ENCODE results near the gene SMG6.

SMG6 gene

DNA sequence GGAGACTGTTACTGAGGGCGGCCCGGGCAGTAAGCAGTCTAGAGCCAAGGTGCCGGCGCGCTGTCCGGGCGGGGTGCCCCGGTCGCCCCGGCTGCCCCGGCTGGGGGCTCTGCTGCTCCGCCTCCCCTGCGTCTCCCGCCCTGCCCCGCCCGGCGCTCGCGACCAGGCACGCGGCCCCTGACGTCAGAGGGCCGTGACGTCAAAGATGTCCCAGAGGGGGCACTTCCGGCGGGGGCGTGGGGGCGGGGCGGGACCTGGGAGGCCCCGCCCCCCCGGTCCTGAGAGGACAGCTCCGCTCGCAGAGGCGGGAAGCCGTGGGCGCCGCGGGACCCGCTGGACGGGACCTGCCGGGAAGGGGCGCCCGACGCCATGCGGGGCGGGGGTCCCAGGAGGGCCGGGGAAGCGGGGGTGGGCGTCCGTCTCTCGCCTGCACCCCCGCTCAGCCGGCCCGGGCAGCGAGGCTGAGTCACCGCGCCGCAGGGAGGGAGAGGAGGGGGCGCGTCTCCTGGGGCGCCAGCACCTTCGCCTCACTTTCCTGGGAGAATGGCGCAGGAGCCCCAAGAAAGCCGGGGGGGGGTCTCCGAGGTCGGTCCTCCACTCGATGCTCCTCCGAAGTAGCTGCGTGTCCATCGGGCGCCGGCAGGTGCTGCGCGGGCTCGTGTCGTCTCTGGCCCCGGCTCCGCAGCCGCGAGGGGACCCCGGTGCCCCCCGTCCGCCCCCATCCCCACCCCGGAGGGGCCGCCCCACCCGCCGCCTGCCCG, 253.1 kb downstream of the SMG6 start:
- POLR2A ChIA-PET: no interaction called here
- peaks cover 5 to 51% (median 42%) of the 10 kb centered on the region in 4 experiments for H3K4me1 ChIP-seq (ENCODE audit: control extremely low read depth in 1 of 4, control insufficient read depth in 4 of 4, insufficient read depth in 4 of 4, low read length in 3 of 4)

DNA sequence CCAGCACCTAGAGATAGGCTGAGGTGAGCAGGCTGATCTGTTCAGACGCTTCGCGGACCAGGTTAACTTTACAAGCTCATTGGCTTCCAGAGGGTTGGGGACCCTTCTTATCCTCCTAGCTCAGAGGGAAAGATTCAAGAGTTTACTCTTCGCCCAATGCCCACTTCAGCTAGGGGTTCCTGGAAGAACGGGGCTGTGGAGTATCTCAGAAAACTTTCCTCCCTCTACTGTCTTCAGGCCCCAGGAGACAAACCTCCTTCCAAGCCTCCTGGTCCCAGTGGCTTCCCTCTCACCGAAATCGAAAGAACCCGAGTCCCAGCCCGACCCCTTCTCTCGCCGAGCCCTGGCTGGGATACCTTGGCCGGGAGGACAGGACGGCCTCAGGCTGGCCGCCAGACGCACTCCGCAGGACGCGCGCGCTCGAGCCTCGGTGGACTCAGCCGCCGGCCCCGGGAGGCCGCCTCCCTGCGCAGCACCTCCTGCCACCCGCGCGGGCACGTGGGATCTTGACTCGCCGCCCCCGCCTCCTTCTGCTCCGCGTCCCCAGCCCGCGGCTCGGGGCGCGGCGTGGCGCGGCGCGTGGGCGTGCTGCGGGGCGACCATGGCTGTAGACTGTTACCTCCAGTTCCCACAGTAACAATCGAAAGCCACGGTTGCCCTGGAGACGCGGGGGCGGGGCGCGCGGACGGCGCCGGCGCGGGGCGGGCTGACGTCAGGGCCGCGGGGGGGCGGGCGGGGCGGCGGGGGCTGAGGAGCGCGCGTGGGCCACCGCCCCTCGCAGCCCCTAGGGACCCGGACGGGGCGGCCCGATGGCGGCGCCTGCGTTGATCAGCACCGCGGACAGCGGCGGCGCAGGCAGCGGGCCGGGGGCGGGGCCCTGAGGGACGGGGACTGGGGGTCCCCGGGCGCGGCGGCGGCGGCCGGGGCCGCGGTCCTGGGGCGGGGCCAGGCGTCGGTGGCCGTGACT, 254.0 kb downstream of the SMG6 start:
- H3K27me3 ChIP-seq (replicated peaks in 2 of 5; ENCODE audit: control insufficient read depth in 4 of 5, insufficient read depth in 5 of 5, low read length in 4 of 5): peaks cover 0 to 60% (median 26%) of the 10 kb centered on the region in 5 experiments
- 4% methylated on average over 66 of the region's 104 CpGs for WGBS (ENCODE audit: insufficient coverage)
- H3K36me3 ChIP-seq (ENCODE audit: control insufficient read depth in 4 of 4, insufficient read depth in 4 of 4, low read length in 3 of 4): peaks cover 0 to under 1% (median 0%) of the 10 kb centered on the region in 4 experiments
- H3K27ac ChIP-seq (ENCODE audit: insufficient read depth in 1 of 2, low read depth in 1 of 2, low read length in 2 of 2, poor library complexity in 1 of 2, severe bottlenecking in 2 of 2): no peak overlapping the region
- H3K4me3 ChIP-seq (ENCODE audit: control insufficient read depth in 1 of 7, extremely low read depth in 1 of 7, insufficient read depth in 4 of 7, low read depth in 2 of 7, low read length in 6 of 7): peak overlapping the region; percentile 56 to 83 (median 63)
- DNase-seq: peak; percentile 70 to 87 (median 86)
- H3K9me3 ChIP-seq (ENCODE audit: control extremely low read depth in 1 of 5, control insufficient read depth in 4 of 5, insufficient read depth in 2 of 5, low read depth in 1 of 5, low read length in 4 of 5): no peaks in the 10 kb centered on the region
- ChIA-PET POLR2A (no interaction called here), CTCF (interaction anchor here (1.2 to 1.9 kb wide), 2 partner anchors 8 to 168 kb away, joined by 3 to 7 read pairs; no protein-coding TSS in a partner anchor)
- peaks cover 5 to 42% (median 34%) of the 10 kb centered on the region in 4 experiments for H3K4me1 ChIP-seq (ENCODE audit: control extremely low read depth in 1 of 4, control insufficient read depth in 4 of 4, insufficient read depth in 4 of 4, low read length in 3 of 4)

More for the DNA sequence above, 253.1 kb downstream of the SMG6 start:
- under 1% methylated on average over 69 of the region's 88 CpGs for WGBS (ENCODE audit: insufficient coverage)
- DNase-seq: peak; percentile 62 to 82 (median 80)
- H3K9me3 ChIP-seq (ENCODE audit: control extremely low read depth in 1 of 5, control insufficient read depth in 4 of 5, insufficient read depth in 2 of 5, low read depth in 1 of 5, low read length in 4 of 5): no peaks in the 10 kb centered on the region
- peaks cover 0 to 68% (median 26%) of the 10 kb centered on the region in 5 experiments for H3K27me3 ChIP-seq (replicated peaks in 2 of 5; ENCODE audit: control insufficient read depth in 4 of 5, insufficient read depth in 5 of 5, low read length in 4 of 5)
- no peak overlapping the region for H3K27ac ChIP-seq (ENCODE audit: insufficient read depth in 1 of 2, low read depth in 1 of 2, low read length in 2 of 2, poor library complexity in 1 of 2, severe bottlenecking in 2 of 2)
- peak overlapping the region in 6 of 7 experiments; percentile 20 to 68 (median 56) for H3K4me3 ChIP-seq (ENCODE audit: control insufficient read depth in 1 of 7, extremely low read depth in 1 of 7, insufficient read depth in 4 of 7, low read depth in 2 of 7, low read length in 6 of 7)
- no peaks in the 10 kb centered on the region for H3K36me3 ChIP-seq (ENCODE audit: control insufficient read depth in 4 of 4, insufficient read depth in 4 of 4, low read length in 3 of 4)
- CTCF ChIA-PET: interaction anchor here (1.0 to 2.1 kb wide), 4 partner anchors 11 to 196 kb away, joined by 3 to 12 read pairs (median 4); no protein-coding TSS in a partner anchor

DNA sequence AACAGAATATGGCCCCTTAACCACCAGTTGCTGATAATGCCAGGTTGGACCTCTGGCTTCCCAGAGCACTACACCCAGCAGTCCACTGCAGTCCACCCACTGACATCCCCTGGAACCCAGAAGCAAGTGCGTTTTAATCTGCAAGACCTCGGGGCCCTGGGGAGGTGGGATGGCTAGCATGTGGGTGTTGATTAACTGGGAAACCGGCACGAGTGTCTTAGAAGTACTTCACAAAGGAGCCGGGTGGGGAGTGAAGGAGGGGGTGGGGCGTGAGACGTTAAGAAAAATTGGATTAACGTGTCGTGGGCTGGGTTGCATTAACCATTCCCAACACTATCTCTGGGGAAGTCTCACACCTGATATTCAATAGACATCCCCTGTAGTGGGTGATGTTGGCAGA, 254.8 kb downstream of the SMG6 start:
- WGBS (ENCODE audit: insufficient coverage): no CpG with 5 or more reads among the region's 9 CpGs
- POLR2A ChIA-PET: no interaction called here
- Histone ChIP-seq H3K4me1 (ENCODE audit: control extremely low read depth in 1 of 4, control insufficient read depth in 4 of 4, insufficient read depth in 4 of 4, low read length in 3 of 4) (peaks cover 5 to 34% (median 28%) of the 10 kb centered on the region in 4 experiments), H3K27ac (ENCODE audit: insufficient read depth in 1 of 2, low read depth in 1 of 2, low read length in 2 of 2, poor library complexity in 1 of 2, severe bottlenecking in 2 of 2) (no peak overlapping the region), H3K27me3 (replicated peaks in 2 of 5; ENCODE audit: control insufficient read depth in 4 of 5, insufficient read depth in 5 of 5, low read length in 4 of 5) (peaks cover 0 to 52% (median 26%) of the 10 kb centered on the region in 5 experiments), H3K4me3 (ENCODE audit: control insufficient read depth in 1 of 7, extremely low read depth in 1 of 7, insufficient read depth in 4 of 7, low read depth in 2 of 7, low read length in 6 of 7) (peak overlapping the region in 3 of 7 experiments; percentile 74 to 83 (median 79)), H3K36me3 (ENCODE audit: control insufficient read depth in 4 of 4, insufficient read depth in 4 of 4, low read length in 3 of 4) (peaks cover 0 to 8% (median 0%) of the 10 kb centered on the region in 4 experiments), H3K9me3 (ENCODE audit: control extremely low read depth in 1 of 5, control insufficient read depth in 4 of 5, insufficient read depth in 2 of 5, low read depth in 1 of 5, low read length in 4 of 5) (no peaks in the 10 kb centered on the region)
- CTCF ChIA-PET: interaction anchor here (1.2 to 1.9 kb wide), 2 partner anchors 9 to 167 kb away, joined by 3 to 7 read pairs; no protein-coding TSS in a partner anchor
- no peak for DNase-seq

DNA sequence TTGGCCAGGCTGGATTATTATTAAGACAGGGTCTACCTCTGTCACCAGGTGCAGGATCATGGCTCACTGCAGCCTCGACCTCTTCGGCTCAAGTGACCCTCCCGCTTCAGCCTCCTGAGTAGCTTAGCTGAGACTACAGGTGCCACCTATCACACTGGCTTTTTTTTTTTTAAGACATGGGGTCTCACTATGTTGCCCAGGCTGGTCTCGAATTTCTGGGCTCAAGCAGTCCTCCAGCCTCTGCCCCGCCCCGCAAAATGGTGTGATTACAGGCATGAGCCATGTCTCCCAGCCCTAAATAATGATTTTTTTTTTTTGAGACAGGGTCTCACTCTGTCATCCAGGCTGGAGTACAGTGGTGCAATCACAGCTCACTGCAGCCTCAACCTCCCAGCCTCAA, 256.0 kb downstream of the SMG6 start:
- Histone ChIP-seq H3K36me3 (ENCODE audit: control insufficient read depth in 4 of 4, insufficient read depth in 4 of 4, low read length in 3 of 4) (peaks cover 6 to 16% (median 9%) of the 10 kb centered on the region in 4 experiments), H3K27me3 (replicated peaks in 2 of 5; ENCODE audit: control insufficient read depth in 4 of 5, insufficient read depth in 5 of 5, low read length in 4 of 5) (peaks cover 0 to 41% (median 20%) of the 10 kb centered on the region in 5 experiments), H3K4me1 (ENCODE audit: control extremely low read depth in 1 of 4, control insufficient read depth in 4 of 4, insufficient read depth in 4 of 4, low read length in 3 of 4) (peaks cover 5 to 30% (median 25%) of the 10 kb centered on the region in 4 experiments), H3K4me3 (ENCODE audit: control insufficient read depth in 1 of 7, extremely low read depth in 1 of 7, insufficient read depth in 4 of 7, low read depth in 2 of 7, low read length in 6 of 7) (no peak overlapping the region), H3K9me3 (ENCODE audit: control extremely low read depth in 1 of 5, control insufficient read depth in 4 of 5, insufficient read depth in 2 of 5, low read depth in 1 of 5, low read length in 4 of 5) (no peaks in the 10 kb centered on the region), H3K27ac (ENCODE audit: insufficient read depth in 1 of 2, low read depth in 1 of 2, low read length in 2 of 2, poor library complexity in 1 of 2, severe bottlenecking in 2 of 2) (no peak overlapping the region)
- WGBS (ENCODE audit: insufficient coverage): 94% methylated on average over 4 of the region's 6 CpGs
- DNase-seq: no peak
- CTCF ChIA-PET: interaction anchor here (1.2 to 1.9 kb wide), 2 partner anchors 161 to 166 kb away, joined by 3 to 7 read pairs; no protein-coding TSS in a partner anchor
- POLR2A ChIA-PET: no interaction called here

DNA sequence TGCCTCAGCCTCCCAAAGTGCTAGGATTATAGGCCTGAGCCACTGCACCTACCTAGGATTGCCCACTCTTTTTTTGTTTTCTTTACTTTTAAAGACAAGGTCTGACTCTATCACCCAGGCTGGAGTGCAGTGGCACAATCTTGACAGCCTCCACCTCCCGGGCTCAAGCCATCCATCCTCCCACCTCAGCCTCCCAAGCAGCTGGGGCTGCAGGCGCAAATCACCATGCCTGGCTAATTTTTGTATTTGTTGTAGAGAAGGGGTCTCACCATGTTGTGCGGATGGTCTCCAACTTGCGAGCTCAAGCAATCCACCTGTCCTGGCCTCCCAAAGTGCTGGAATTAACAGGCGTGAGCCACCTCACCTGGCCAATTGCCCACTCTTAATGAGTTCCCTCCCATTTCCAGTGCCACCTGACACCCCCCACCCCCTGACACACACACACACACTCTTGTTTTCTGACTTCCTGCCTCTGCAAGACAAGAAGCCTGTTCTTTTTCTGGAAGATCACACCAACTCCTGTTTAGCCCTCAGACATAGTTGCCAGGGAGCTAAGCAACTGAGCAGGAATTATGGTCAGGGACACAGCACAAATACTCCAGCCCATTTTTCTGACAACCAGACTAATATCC, 259.2 kb downstream of the SMG6 start:
- ChIA-PET POLR2A (no interaction called here), CTCF (interaction anchor here (0.8 kb wide), 1 partner anchor 14 kb away, joined by 3 read pairs; no protein-coding TSS in a partner anchor)
- WGBS (ENCODE audit: insufficient coverage): 100% methylated on average over 4 of the region's 5 CpGs
- Histone ChIP-seq H3K27ac (ENCODE audit: insufficient read depth in 1 of 2, low read depth in 1 of 2, low read length in 2 of 2, poor library complexity in 1 of 2, severe bottlenecking in 2 of 2) (no peak overlapping the region), H3K9me3 (ENCODE audit: control extremely low read depth in 1 of 5, control insufficient read depth in 4 of 5, insufficient read depth in 2 of 5, low read depth in 1 of 5, low read length in 4 of 5) (no peaks in the 10 kb centered on the region), H3K27me3 (replicated peaks in 2 of 5; ENCODE audit: control insufficient read depth in 4 of 5, insufficient read depth in 5 of 5, low read length in 4 of 5) (peaks cover 0 to 21% (median 12%) of the 10 kb centered on the region in 5 experiments), H3K36me3 (ENCODE audit: control insufficient read depth in 4 of 4, insufficient read depth in 4 of 4, low read length in 3 of 4) (peaks cover 8 to 30% (median 19%) of the 10 kb centered on the region in 4 experiments), H3K4me3 (ENCODE audit: control insufficient read depth in 1 of 7, extremely low read depth in 1 of 7, insufficient read depth in 4 of 7, low read depth in 2 of 7, low read length in 6 of 7) (no peak overlapping the region), H3K4me1 (ENCODE audit: control extremely low read depth in 1 of 4, control insufficient read depth in 4 of 4, insufficient read depth in 4 of 4, low read length in 3 of 4) (peaks cover 5 to 27% (median 21%) of the 10 kb centered on the region in 4 experiments)
- DNase-seq: no peak

DNA sequence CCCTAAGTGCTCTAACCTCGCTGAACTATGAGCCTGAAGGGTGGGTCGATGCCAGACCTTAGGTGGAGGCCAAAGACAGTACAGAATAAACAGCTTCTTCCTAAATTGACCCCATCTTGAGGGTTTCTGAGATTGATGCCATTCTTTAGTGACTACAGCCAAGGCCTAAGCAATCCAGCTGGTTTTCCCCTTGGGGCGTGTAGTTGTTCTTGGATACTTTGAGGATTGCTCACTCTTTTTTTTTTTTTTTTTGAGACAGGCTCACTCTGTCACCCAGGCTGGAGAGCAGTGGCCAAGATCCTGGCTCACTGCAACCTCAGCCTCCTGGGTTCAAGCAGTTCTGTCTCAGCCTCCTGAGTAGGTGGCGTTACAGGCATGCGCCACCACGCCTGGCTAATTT, 259.8 kb downstream of the SMG6 start:
- 97% methylated on average over 3 of the region's 6 CpGs for WGBS (ENCODE audit: insufficient coverage)
- no peak overlapping the region for H3K27ac ChIP-seq (ENCODE audit: insufficient read depth in 1 of 2, low read depth in 1 of 2, low read length in 2 of 2, poor library complexity in 1 of 2, severe bottlenecking in 2 of 2)
- H3K27me3 ChIP-seq (replicated peaks in 2 of 5; ENCODE audit: control insufficient read depth in 4 of 5, insufficient read depth in 5 of 5, low read length in 4 of 5): peaks cover 0 to 15% (median 8%) of the 10 kb centered on the region in 5 experiments
- peaks cover 8 to 30% (median 19%) of the 10 kb centered on the region in 4 experiments for H3K36me3 ChIP-seq (ENCODE audit: control insufficient read depth in 4 of 4, insufficient read depth in 4 of 4, low read length in 3 of 4)
- ChIA-PET CTCF (interaction anchor here (0.7 to 0.8 kb wide), 2 partner anchors 11 to 15 kb away, joined by 3 read pairs; partner anchors contain the start of gene HIC1), POLR2A (no interaction called here)
- H3K4me1 ChIP-seq (ENCODE audit: control extremely low read depth in 1 of 4, control insufficient read depth in 4 of 4, insufficient read depth in 4 of 4, low read length in 3 of 4): peaks cover 0 to 21% (median 18%) of the 10 kb centered on the region in 4 experiments
- DNase-seq: no peak
- H3K9me3 ChIP-seq (ENCODE audit: control extremely low read depth in 1 of 5, control insufficient read depth in 4 of 5, insufficient read depth in 2 of 5, low read depth in 1 of 5, low read length in 4 of 5): no peaks in the 10 kb centered on the region
- no peak overlapping the region for H3K4me3 ChIP-seq (ENCODE audit: control insufficient read depth in 1 of 7, extremely low read depth in 1 of 7, insufficient read depth in 4 of 7, low read depth in 2 of 7, low read length in 6 of 7)

Measured in common myeloid progenitor, CD34-positive (primary cell).